ENCODE data around the gene SCNN1B.

- TF ChIP-seq POLR2A (IDR thresholded peaks at IDR 0.05) (no peak), CTCF (IDR thresholded peaks at IDR 0.05) (no peak), POLR2AphosphoS5 (IDR thresholded peaks at IDR 0.05) (no peak)
Measured at GRCh38 chr16:23319861-23320615, 17.9 kb downstream of the SCNN1B start.
